IPS DF 4.7 (cell line): ENCODE results near the gene ADPRHL1.
"Not testable (repeated sequence)": the region's sequence is repeated elsewhere in the genome, so short reads cannot be mapped to it uniquely, and the experiment has no call there.

Experiments
- DNase-seq: peaks from one replicate; pipeline ENCODE4 v3.0.0-alpha.2; 2013; ENCODE audit warnings: low spot score; ENCODE audit errors: extremely low read depth

Gene ADPRHL1

DNA sequence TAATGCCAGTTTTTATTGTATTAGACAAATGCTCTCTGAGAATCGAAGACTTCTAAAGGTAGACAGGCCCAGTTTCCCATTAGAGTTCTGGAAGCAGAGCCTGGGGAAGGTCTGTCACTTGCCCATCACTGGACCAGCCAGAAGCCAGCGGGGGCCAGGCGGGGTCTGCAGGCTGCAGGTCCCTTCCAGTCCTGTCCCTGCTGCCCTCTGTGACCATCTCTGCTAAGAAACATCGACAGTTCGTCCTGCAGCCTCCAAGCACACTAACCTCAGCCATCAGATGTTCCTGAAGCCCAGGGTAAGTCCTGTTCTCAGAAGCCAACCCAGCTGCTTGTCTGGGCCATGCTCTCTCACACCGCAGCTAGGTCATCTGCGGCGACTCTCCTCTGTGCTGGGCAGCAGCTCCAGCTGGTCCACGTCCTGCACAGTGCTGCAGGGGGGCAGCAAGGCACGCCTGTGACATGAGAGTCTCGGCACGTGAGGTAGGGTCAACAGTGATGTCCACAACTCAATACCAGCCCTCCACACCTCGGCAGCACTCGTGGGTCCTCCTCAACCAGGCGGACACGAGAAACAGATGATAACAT, 2.9 kb upstream of the ADPRHL1 start:
- no peak for DNase-seq

DNA sequence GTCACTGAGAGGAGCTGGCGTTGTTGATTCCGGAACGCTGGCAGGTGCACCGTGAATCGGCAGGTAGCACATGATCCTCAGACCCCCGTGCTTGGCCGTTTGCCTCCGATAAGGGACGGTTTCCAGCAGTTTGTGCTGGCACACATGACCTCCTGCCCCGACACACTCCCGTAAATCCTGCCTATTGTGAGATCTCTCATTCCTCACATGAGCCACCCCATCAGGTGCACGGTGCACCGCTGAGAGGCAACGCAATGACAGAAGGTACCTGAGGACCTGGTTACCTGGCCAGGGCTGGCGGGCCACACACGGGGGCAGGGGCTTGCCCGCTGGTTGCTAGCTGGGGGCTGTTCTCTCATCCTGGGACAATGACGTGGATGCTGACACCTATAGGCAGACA, 2.1 kb upstream of the ADPRHL1 start:
- no peak for DNase-seq

- no peak for DNase-seq
Observed at GRCh38 chr13:113454936-113455335, 1.6 kb upstream of the ADPRHL1 start.

- no peak for DNase-seq
Observed at GRCh38 chr13:113452466-113452865, 822 bp downstream of the ADPRHL1 start.

DNA sequence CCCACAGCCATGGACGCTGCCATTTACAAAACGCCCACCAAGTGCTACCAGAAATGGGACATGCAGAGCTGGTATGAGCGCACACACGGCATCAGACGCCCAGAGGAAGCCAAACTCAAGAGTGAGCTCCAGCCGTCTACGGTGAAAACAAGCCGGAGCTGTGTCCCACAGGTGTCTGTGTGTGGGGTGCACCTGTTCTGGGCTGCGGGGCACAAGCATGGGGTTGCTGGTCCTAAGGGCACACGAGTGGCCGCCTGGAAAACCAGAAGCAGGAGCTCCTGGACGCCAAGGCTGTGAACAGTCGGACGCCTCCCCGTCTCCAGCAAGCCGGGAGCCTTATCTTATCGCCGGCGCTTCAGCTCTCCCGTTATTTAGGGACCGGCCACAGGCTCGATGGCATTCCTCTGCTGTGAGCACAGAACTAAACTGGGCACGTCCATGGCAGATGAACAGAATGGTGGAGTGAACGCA, 1.3 kb downstream of the ADPRHL1 start:
- no peak for DNase-seq

DNA sequence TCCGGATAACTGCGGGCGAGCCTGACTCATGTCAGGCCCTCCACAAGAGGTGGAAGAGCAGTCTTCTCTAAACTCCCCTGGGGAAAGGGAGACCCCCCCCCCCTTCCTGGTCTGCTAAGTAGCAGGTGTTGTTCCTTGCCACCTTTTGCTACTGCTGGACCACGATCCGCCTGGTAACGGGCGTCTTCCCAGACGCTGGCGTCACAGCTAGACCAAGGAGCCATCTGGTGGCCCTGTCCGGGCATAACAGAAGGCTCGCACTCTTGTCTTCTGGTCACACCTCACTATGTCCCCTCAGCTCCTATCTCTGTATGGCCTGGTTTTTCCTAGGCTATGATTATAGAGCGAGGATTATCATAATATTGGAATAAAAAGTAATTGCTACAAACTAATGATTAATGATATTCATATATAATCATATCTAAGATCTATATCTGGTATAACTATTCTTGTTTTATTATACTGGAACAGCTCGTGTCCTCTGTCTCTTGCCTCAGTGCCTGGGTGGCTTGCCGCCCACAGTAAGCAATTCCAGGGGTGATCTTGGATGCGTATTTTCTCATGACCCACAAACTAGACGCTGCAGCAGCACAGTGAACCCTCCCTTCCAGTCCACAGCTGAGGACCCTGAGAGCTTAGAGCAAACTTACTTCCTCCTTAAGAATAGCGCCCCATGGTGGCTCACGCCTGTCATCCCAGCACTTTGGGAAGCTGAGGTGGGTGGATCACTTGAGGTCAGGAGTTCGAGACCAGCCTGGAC, 2.2 kb downstream of the ADPRHL1 start:
- DNase-seq = not testable (repeated sequence)

- not testable (repeated sequence) for DNase-seq
Observed at GRCh38 chr13:113450348-113450744, 2.9 kb downstream of the ADPRHL1 start.

GRCh38 chr13:113449693-113450347, 3.5 kb downstream of the ADPRHL1 start:
- no peak for DNase-seq

DNA sequence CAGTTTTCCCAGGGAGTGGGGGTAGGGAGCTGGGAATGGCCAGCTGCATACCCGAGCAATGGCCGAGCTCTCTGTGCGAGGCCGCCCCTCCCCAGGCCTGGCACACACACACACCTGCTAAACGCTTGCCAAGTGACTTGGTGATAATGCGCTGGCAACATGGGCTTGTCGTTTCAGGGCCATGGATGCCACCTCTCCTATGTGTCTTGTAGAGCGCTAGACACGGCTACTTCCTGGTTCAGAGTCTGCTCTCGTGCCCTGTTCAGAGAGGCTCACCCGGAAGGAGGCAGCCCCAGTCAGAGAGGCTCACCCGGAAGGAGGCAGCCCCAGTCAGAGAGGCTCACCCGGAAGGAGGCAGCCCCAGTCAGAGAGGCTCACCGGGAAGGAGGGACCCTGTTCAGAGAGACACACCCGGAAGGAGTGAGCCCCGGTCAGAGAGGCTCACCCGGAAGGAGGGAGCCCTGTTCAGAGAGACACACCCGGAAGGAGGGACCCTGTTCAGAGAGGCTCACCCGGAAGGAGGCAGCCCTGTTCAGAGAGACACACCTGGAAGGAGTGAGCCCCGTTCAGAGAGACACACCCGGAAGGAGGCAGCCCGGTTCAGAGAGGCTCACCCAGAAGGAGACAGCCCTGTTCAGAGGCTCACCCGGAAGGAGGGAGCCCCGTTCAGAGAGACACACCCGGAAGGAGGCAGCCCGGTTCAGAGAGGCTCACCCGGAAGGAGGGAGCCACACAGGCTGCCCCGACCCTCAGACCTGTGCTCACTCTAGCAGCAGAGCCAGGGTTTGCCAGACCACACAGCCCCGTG, 4.2 kb downstream of the ADPRHL1 start:
- DNase-seq = no peak

DNA sequence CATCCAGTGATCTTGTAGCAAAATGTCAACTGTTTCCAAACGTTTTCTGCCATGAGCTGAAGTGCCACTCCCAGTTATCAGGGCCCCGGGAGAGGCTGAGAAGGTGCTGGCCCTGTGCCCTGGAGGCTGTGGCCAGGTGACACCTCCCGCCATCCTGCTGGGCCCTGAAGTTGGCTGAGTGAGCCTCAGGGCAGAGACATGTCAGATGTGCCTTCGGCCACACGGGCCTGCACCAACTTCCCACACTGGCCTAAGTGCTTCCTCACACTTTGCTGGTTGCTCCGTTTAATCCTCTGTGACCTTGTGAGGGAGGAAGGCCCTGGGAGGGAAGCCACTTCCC, 4.8 kb downstream of the ADPRHL1 start:
- no peak for DNase-seq

DNA sequence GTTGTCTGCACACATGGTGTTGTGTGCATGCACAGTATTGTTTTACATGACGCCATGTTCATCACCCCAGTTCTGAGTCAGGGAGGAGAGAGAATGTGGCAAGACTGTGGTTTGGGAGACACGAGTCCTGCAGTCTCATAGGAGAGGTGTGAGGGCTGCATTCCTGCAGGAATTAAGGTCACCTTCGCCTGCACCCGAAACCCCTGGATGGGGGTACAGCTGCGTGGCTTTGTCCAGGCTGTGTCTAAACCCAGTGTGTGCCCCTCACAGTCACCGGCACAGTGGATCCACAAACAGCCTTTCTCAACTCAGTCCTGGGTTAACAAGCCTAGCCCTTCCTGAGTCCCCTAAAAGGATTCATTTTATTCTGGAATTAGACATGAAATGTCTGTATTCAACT, 5.7 kb downstream of the ADPRHL1 start:
- no peak for DNase-seq

GRCh38 chr13:113446488-113446854, 6.8 kb downstream of the ADPRHL1 start:
- no peak for DNase-seq

GRCh38 chr13:113445791-113446487, 7.3 kb downstream of the ADPRHL1 start:
- DNase-seq = no peak

- no peak for DNase-seq
Observed at GRCh38 chr13:113443991-113444390, 9.3 kb downstream of the ADPRHL1 start.

- no peak for DNase-seq
Observed at GRCh38 chr13:113442985-113443362, 10.3 kb downstream of the ADPRHL1 start.

DNA sequence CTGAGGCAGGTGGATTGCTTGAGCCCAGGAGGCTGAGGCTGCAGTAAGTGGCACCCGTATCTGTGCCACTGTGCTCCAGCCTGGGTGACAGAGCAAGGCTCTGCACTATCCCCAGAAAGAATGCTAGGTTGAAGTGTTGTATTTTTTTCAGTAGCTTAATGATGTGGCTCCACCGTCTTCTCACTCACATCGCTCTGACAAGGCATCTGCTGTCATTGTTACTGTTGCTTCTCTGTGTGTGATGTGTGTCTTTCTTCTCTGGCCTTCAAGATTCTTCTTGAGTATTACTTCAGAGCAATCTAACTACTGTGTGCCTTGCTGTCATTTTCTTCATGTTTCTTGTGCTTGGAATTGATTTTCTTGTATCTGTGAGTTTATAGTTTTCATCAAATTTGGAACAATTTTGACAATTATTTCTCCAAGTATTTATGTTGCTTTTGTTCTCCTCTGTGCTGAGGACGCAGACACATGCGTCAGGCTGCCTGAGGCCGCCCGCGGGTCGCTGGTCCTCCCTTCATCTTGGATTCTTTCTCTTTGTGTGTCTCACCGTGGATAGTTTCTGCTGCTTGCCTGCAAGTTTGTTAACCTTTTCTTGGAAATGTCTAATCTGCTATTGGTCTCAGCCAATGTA, 10.8 kb downstream of the ADPRHL1 start:
- DNase-seq = no peak

DNA sequence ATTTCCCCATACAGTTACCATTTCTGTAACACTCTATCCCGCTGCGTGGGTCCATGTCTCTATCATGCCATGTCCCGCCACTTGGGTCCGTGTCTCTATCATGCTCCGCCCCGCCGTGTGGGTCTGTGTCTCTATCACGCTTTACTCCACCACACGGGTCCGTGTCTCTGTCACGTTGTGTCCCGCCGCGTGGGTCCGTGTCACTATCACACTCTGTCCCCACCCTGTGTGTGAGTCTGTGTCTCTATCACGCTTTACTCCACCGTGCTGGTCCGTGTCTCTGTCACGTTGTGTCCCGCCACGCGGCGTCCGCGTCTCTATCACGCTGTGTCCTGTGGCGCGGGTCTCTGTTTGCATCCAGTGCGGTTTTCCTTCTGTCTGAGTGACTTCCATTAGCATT, 11.6 kb downstream of the ADPRHL1 start:
- DNase-seq = no peak

DNA sequence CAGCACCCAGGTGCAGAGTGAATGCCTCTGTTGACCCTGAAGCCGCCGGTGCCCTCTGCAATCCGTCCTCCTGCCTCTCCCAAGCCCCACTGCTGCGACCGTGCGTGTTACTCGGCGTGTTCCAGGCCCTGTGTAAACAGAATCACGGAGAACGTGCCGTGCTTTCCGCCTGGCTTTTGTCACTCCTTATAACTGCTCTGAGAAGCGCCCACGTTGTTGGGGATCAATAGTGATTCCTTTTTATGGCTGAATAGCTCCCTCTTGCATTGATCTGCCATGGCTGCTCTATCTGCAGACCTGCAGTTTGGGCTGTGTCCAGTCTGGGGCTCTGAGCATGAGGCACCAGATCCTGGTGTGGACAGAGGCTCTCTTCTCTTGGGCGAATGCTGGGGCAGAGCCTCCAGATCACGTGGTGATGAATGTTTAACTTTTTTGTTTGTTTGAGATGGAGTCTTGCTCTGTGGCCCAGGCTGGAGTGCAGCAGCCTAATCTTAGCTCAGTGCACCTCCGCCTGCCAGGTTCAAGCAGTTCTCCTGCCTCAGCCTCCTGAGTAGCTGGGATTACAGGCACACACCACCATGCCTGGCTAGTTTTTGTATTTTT, 15.8 kb downstream of the ADPRHL1 start:
- DNase-seq = no peak

DNA sequence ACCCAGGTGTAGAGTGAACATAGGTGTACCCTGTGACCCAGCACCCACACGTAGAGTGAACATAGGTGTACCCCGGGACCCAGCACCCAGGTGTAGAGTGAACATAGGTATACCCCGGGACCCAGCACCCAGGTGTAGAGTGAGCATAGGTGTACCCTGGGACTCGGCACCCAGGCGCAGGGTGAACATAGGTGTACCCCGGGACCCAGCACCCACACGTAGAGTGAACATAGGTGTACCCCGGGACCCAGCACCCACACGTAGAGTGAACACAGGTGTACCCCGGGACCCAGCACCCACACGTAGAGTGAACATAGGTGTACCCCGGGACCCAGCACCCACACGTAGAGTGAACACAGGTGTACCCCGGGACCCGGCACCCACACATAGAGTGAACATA, 16.4 kb downstream of the ADPRHL1 start:
- DNase-seq = not testable (repeated sequence)

DNA sequence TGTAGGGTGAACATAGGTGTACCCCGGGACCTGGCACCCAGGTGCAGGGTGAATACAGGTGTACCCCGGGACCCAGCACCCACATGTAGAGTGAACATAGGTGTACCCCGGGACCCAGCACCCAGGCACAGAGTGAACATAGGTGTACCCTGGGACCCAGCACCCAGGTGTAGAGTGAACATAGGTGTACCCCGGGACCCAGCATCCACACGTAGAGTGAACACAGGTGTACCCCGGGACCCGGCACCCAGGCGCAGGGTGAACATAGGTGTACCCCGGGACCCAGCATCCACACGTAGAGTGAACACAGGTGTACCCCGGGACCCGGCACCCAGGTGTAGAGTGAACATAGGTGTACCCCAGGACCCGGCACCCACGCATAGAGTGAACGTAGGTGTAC, 17.4 kb downstream of the ADPRHL1 start:
- not testable (repeated sequence) for DNase-seq
